H9 (cell line): ENCODE data around the gene GRIN2A. TPM values are rescaled to one million over a fixed set of nuclear protein-coding genes. Genes with fewer than 3 reads are reported as not detected.

Source experiments
- DNase-seq: peaks from one replicate; pipeline ENCODE4 v3.0.0-alpha.2; 2017
- H2AFZ ChIP-seq: one replicate; pipeline ENCODE4 v1.6.1; 2013; ENCODE audit warnings: mild to moderate bottlenecking, low read length, control low read depth, moderate library complexity
- H2AK5ac ChIP-seq: 2 replicates; pipeline ENCODE4 v1.6.1; 2013; ENCODE audit warnings: low read length, control low read depth, mixed read lengths; ENCODE audit not compliant: insufficient read length
- H2BK120ac ChIP-seq: one replicate; pipeline ENCODE4 v1.6.1; 2013; ENCODE audit warnings: low read depth, mild to moderate bottlenecking, low read length, control low read depth, inconsistent platforms; ENCODE audit not compliant: poor library complexity, severe bottlenecking
- H2BK12ac ChIP-seq: 2 replicates; pipeline ENCODE4 v1.6.1; 2013; ENCODE audit warnings: low read length, control low read depth, mixed read lengths, low read depth; ENCODE audit not compliant: insufficient read length
- H2BK15ac ChIP-seq: 2 replicates; pipeline ENCODE4 v1.6.1; 2013; ENCODE audit warnings: low read depth, low read length, control low read depth
- H2BK20ac ChIP-seq: one replicate; pipeline ENCODE4 v1.6.1; 2013; ENCODE audit warnings: low read depth, mild to moderate bottlenecking, low read length, control low read depth, inconsistent platforms; ENCODE audit not compliant: poor library complexity, severe bottlenecking
- H2BK5ac ChIP-seq: 2 replicates; pipeline ENCODE4 v1.6.1; 2013; ENCODE audit warnings: low read length, control low read depth, mixed read lengths; ENCODE audit not compliant: insufficient read length
- H3K14ac ChIP-seq: 2 replicates; pipeline ENCODE4 v1.6.1; 2013; ENCODE audit warnings: low read length, control low read depth; ENCODE audit not compliant: insufficient read depth
- H3K18ac ChIP-seq: 2 replicates; pipeline ENCODE4 v1.6.1; 2013; ENCODE audit warnings: low read depth, mild to moderate bottlenecking, mixed read lengths, low read length, control low read depth; ENCODE audit not compliant: insufficient read length
- H3K23ac ChIP-seq: 2 replicates; pipeline ENCODE4 v1.6.1; 2013; ENCODE audit warnings: low read length, control low read depth, mixed read lengths, low read depth; ENCODE audit not compliant: insufficient read length
- H3K23me2 ChIP-seq: 2 replicates; pipeline ENCODE4 v1.6.1; 2013; ENCODE audit warnings: low read depth, mild to moderate bottlenecking, mixed read lengths, low read length, control low read depth; ENCODE audit not compliant: insufficient read length, poor library complexity, severe bottlenecking
- H3K27ac ChIP-seq: 2 replicates; pipeline ENCODE4 v1.5.1; 2013; ENCODE audit warnings: low read length, control low read depth, mixed read lengths, low read depth; ENCODE audit not compliant: insufficient read length
- H3K27me3 ChIP-seq: 2 replicates; pipeline ENCODE4 v1.6.1; 2013; ENCODE audit warnings: low read length, control low read depth, inconsistent platforms; ENCODE audit not compliant: insufficient read depth
- H3K4ac ChIP-seq: 2 replicates; pipeline ENCODE4 v1.6.1; 2013; ENCODE audit warnings: low read depth, mild to moderate bottlenecking, control low read depth, inconsistent platforms, low read length, moderate library complexity
- H3K4me1 ChIP-seq: 2 replicates; pipeline ENCODE4 v1.6.1; 2013; ENCODE audit warnings: low read length, control low read depth, inconsistent platforms; ENCODE audit not compliant: insufficient read depth
- H3K4me2 ChIP-seq: 2 replicates; pipeline ENCODE4 v1.6.1; 2013; ENCODE audit warnings: low read length, control low read depth, mixed read lengths; ENCODE audit not compliant: insufficient read length, insufficient read depth
- H3K56ac ChIP-seq: 2 replicates; pipeline ENCODE4 v1.6.1; 2013; ENCODE audit warnings: low read depth, mild to moderate bottlenecking, mixed read lengths, low read length, control low read depth; ENCODE audit not compliant: insufficient read length
- H3K79me1 ChIP-seq: 2 replicates; pipeline ENCODE4 v1.6.1; 2013; ENCODE audit warnings: low read depth, mild to moderate bottlenecking, moderate library complexity, low read length, control low read depth, inconsistent platforms; ENCODE audit not compliant: insufficient read depth, poor library complexity, severe bottlenecking
- H3K79me2 ChIP-seq: 2 replicates; pipeline ENCODE4 v1.6.1; 2013; ENCODE audit warnings: low read length, control low read depth, inconsistent platforms; ENCODE audit not compliant: insufficient read depth
- H3K9ac ChIP-seq: 2 replicates; pipeline ENCODE4 v1.6.1; 2013; ENCODE audit warnings: low read length, control low read depth, mixed read lengths; ENCODE audit not compliant: insufficient read length; ENCODE audit errors: extremely low read depth
- H3K9me3 ChIP-seq: one replicate; pipeline ENCODE4 v1.6.1; 2013; ENCODE audit warnings: low read depth, low read length, inconsistent platforms; ENCODE audit not compliant: control insufficient read depth
- H3T11ph ChIP-seq: one replicate; pipeline ENCODE4 v1.6.1; 2013; ENCODE audit warnings: mild to moderate bottlenecking, low read length, control low read depth, inconsistent platforms
- H4K20me1 ChIP-seq: one replicate; pipeline ENCODE4 v1.6.1; 2013; ENCODE audit not compliant: control insufficient read depth, insufficient read length, insufficient read depth
- H4K5ac ChIP-seq: 2 replicates; pipeline ENCODE4 v1.6.1; 2013; ENCODE audit warnings: low read depth, mild to moderate bottlenecking, mixed read lengths, low read length, control low read depth; ENCODE audit not compliant: insufficient read length
- H4K8ac ChIP-seq: replicated peaks from 2 replicates; pipeline ENCODE4 v1.6.1; 2013; ENCODE audit warnings: low read length, control low read depth, mixed read lengths, low read depth; ENCODE audit not compliant: insufficient read length
- H4K91ac ChIP-seq: 2 replicates; pipeline ENCODE4 v1.6.1; 2013; ENCODE audit warnings: low read depth, mild to moderate bottlenecking, moderate library complexity, mixed read lengths, low read length, control low read depth; ENCODE audit not compliant: insufficient read length
- H3K27ac Mint-ChIP-seq, 3 experiments: 2 replicates in 2 of 3; 3 replicates in 1 of 3; pipeline ENCODE4 v1.8.0; 2020 to 2021; ENCODE audit warnings: mixed read lengths in 3 of 3, mild to moderate bottlenecking in 1 of 3, moderate library complexity in 1 of 3
- H3K27me3 Mint-ChIP-seq: 2 replicates; pipeline ENCODE4 v1.8.0; 2021; ENCODE audit warnings: low read depth, mild to moderate bottlenecking, moderate library complexity, mixed read lengths
- H3K36me3 Mint-ChIP-seq, 3 experiments: 2 replicates in 2 of 3; 3 replicates in 1 of 3; pipeline ENCODE4 v1.8.0; 2020 to 2021; ENCODE audit warnings: low read depth in 3 of 3, mixed read lengths in 3 of 3; ENCODE audit not compliant: insufficient read depth in 1 of 3
- H3K4me1 Mint-ChIP-seq, 2 experiments: 2 replicates each; pipeline ENCODE4 v1.8.0; 2020; ENCODE audit warnings: mixed read lengths in 2 of 2
- H3K4me3 Mint-ChIP-seq, 2 experiments: 2 replicates in 1 of 2; 3 replicates in 1 of 2; pipeline ENCODE4 v1.8.0; 2020 to 2021; ENCODE audit warnings: mild to moderate bottlenecking in 2 of 2, mixed read lengths in 2 of 2, moderate library complexity in 1 of 2
- H3K9me3 Mint-ChIP-seq, 2 experiments: 2 replicates in 1 of 2; 3 replicates in 1 of 2; pipeline ENCODE4 v1.8.0; 2020; ENCODE audit warnings: mild to moderate bottlenecking in 2 of 2, mixed read lengths in 2 of 2, moderate library complexity in 1 of 2
- CTCF ChIP-seq: fragments of 200-600 bp; sonication (generic); conservative IDR thresholded peaks from 3 replicates; pipeline ENCODE4 v1.8.0; 2021; ENCODE audit warnings: antibody characterized with exemption, mild to moderate bottlenecking
- WGBS: extraction: QIAGEN DNeasy Blood & Tissue Kit; methylation state at CpG from one replicate; pipeline ENCODE4 v1.1.7; 2013; ENCODE audit warnings: missing lambda C conversion rate, low lambda C conversion rate, mixed read lengths; ENCODE audit not compliant: insufficient read length; ENCODE audit errors: extremely low coverage; 5-methylcytosine and 5-hydroxymethylcytosine counted together
- total RNA-seq: library from RNA; stranded (reverse); gene quantifications from 2 replicates; pipeline ENCODE4 v1.2.1, GENCODE V29; 2021

GRIN2A gene
- total RNA-seq, 1 experiment from 2014 or later, result 1.5 TPM

GRCh38 chr16:10112021-10112420, 70.2 kb downstream of the GRIN2A start:
- H2BK12ac ChIP-seq, result no peak overlapping the region
- no peak overlapping the region for H3K9ac ChIP-seq
- H3K4me1 Mint-ChIP-seq, result peaks cover 0 to 3% of the 10 kb centered on the region in 2 experiments; a peak in 2 of 4 replicates
- H3K79me1 ChIP-seq, result no peaks in the 10 kb centered on the region
- no peaks in the 10 kb centered on the region for H3K79me2 ChIP-seq
- H3K9me3 Mint-ChIP-seq, result no peaks in the 10 kb centered on the region
- no peak overlapping the region for H4K5ac ChIP-seq
- no peak overlapping the region for H3K14ac ChIP-seq
- no peak overlapping the region for H3K4me3 Mint-ChIP-seq
- no peak overlapping the region for H2AK5ac ChIP-seq
- no peak overlapping the region for H3K18ac ChIP-seq
- H3K27ac Mint-ChIP-seq, result no peak overlapping the region
- H3K27me3 Mint-ChIP-seq, result no peaks in the 10 kb centered on the region; the same call in 1 of the 2 replicates
- no peaks in the 10 kb centered on the region for H3K23me2 ChIP-seq
- H3K9me3 ChIP-seq, result no peaks in the 10 kb centered on the region
- WGBS, result no CpG with 5 or more reads among the region's 5 CpGs
- no peak overlapping the region for H3K56ac ChIP-seq
- H2AFZ ChIP-seq, result no peak overlapping the region
- no peak overlapping the region for H2BK120ac ChIP-seq
- TF ChIP-seq CTCF, result no peak
- no peaks in the 10 kb centered on the region for H3K27me3 ChIP-seq
- no peak overlapping the region for H2BK20ac ChIP-seq
- no peaks in the 10 kb centered on the region for H4K20me1 ChIP-seq
- H3K23ac ChIP-seq, result no peak overlapping the region
- H3K36me3 Mint-ChIP-seq, result no peaks in the 10 kb centered on the region
- H4K91ac ChIP-seq, result no peak overlapping the region
- H3K27ac ChIP-seq, result no peak overlapping the region
- H2BK15ac ChIP-seq, result no peak overlapping the region
- no peak for DNase-seq
- no peak overlapping the region for H2BK5ac ChIP-seq
- H3K4ac ChIP-seq, result no peak overlapping the region
- H3T11ph ChIP-seq, result no peak overlapping the region
- no peak overlapping the region for H3K4me2 ChIP-seq
- H4K8ac ChIP-seq, result no peak overlapping the region
- no peaks in the 10 kb centered on the region for H3K4me1 ChIP-seq
